DND-41 (cell line): ENCODE results near the gene LTA4H.

Experiments used
- EZH2 ChIP-seq: IDR thresholded peaks from 3 replicates; pipeline ENCODE4 v1.6.1; 2012; ENCODE audit warnings: borderline replicate concordance, low read depth, mild to moderate bottlenecking, moderate library complexity, low read length, inconsistent platforms; ENCODE audit not compliant: severe bottlenecking
- TF ChIP-seq, protein P1 (sequence below): IDR thresholded peaks from 2 replicates; pipeline ENCODE4 v1.5.1; 2012; ENCODE audit warnings: borderline replicate concordance, low read length, moderate library complexity, mild to moderate bottlenecking; ENCODE audit not compliant: poor library complexity, severe bottlenecking; ENCODE audit errors: extremely low read depth

DNA sequence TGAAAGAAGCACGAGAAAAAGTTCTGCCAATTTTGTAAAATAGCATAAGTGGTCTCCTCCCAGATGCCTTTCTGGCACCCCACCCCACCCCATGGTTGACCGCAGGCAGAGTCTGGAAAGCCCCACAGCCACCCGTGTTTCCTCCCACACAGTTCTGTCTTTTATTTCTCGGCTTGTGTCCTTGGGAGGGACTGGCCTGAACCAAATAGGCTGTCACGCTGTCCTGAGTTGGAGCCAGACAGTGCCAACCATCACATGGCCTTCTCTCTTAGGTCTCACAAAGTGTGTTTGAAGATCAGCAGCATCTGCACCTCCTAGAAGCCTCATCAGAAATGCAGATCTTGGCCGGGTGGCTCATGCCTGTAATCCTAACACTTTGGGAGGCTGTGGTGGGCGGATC lies 10.2 kb upstream of the LTA4H start:
- TF ChIP-seq, protein P1, sequence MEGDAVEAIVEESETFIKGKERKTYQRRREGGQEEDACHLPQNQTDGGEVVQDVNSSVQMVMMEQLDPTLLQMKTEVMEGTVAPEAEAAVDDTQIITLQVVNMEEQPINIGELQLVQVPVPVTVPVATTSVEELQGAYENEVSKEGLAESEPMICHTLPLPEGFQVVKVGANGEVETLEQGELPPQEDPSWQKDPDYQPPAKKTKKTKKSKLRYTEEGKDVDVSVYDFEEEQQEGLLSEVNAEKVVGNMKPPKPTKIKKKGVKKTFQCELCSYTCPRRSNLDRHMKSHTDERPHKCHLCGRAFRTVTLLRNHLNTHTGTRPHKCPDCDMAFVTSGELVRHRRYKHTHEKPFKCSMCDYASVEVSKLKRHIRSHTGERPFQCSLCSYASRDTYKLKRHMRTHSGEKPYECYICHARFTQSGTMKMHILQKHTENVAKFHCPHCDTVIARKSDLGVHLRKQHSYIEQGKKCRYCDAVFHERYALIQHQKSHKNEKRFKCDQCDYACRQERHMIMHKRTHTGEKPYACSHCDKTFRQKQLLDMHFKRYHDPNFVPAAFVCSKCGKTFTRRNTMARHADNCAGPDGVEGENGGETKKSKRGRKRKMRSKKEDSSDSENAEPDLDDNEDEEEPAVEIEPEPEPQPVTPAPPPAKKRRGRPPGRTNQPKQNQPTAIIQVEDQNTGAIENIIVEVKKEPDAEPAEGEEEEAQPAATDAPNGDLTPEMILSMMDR = no peak
- TF ChIP-seq EZH2 = no peak
